Measurements from ENCODE around the gene DIDO1. TPM values are rescaled to one million over a fixed set of nuclear protein-coding genes. Genes with fewer than 3 reads are reported as not detected.

Gene DIDO1
- total RNA-seq, 1 experiment from 2014 or later, result 77.1 TPM

- no peak for DNase-seq
- peaks cover 13% of the 10 kb centered on the region for H3K27me3 Mint-ChIP-seq (ENCODE audit: unreplicated experiment)
- H3K4me3 Mint-ChIP-seq (ENCODE audit: low read depth, unreplicated experiment), result peak overlapping the region; percentile 55
- H3K36me3 Mint-ChIP-seq (ENCODE audit: insufficient read depth, unreplicated experiment), result peaks cover 8% of the 10 kb centered on the region
- BruUV-seq (replicated peaks), result no TSS peak
- CTCF ChIA-PET, result interaction anchor here (0.9 to 1.5 kb wide), 3 partner anchors 8 to 31 kb away, joined by 3 to 6 read pairs (median 3); partner anchors contain the start of gene TCFL5
- H3K9me3 Mint-ChIP-seq (ENCODE audit: low read depth, unreplicated experiment), result no peaks in the 10 kb centered on the region
- TF ChIP-seq, protein P1, sequence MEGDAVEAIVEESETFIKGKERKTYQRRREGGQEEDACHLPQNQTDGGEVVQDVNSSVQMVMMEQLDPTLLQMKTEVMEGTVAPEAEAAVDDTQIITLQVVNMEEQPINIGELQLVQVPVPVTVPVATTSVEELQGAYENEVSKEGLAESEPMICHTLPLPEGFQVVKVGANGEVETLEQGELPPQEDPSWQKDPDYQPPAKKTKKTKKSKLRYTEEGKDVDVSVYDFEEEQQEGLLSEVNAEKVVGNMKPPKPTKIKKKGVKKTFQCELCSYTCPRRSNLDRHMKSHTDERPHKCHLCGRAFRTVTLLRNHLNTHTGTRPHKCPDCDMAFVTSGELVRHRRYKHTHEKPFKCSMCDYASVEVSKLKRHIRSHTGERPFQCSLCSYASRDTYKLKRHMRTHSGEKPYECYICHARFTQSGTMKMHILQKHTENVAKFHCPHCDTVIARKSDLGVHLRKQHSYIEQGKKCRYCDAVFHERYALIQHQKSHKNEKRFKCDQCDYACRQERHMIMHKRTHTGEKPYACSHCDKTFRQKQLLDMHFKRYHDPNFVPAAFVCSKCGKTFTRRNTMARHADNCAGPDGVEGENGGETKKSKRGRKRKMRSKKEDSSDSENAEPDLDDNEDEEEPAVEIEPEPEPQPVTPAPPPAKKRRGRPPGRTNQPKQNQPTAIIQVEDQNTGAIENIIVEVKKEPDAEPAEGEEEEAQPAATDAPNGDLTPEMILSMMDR (IDR thresholded peaks at IDR 0.05; ENCODE audit: unreplicated experiment), result no peak
- peaks cover 22% of the 10 kb centered on the region for H3K4me1 Mint-ChIP-seq (ENCODE audit: low read depth, unreplicated experiment)
- intact Hi-C loops (cut with micrococcal nuclease; ENCODE audit: unreplicated experiment), result no loop called here
- H3K27ac Mint-ChIP-seq (ENCODE audit: unreplicated experiment), result no peak overlapping the region
Measured at GRCh38 chr20:62830821-62831220, 95.5 kb downstream of the DIDO1 start.

DNA sequence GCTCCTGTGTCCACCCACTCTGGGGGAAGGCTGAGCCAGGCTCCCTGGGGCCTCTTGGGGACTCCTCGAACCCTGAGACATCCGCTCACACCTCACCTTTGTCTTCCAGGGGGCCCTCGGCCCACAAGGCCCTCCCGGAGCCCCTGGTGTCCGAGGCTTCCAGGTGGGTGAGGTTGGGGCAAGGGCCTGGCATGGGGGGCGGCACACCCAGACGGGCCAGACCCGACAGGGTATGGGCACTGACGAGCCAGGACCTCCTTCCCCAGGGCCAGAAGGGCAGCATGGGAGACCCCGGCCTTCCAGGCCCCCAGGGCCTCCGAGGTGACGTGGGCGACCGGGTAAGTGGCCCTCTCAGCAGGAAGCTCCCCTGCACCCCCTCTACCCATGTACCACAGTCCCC lies 96.1 kb downstream of the DIDO1 start:
- Mint-ChIP-seq H3K4me1 (ENCODE audit: low read depth, unreplicated experiment) (peaks cover 22% of the 10 kb centered on the region), H3K27ac (ENCODE audit: unreplicated experiment) (no peak overlapping the region), H3K9me3 (ENCODE audit: low read depth, unreplicated experiment) (no peaks in the 10 kb centered on the region), H3K36me3 (ENCODE audit: insufficient read depth, unreplicated experiment) (peaks cover 9% of the 10 kb centered on the region), H3K4me3 (ENCODE audit: low read depth, unreplicated experiment) (no peak overlapping the region), H3K27me3 (ENCODE audit: unreplicated experiment) (peaks cover 8% of the 10 kb centered on the region)
- no peak for DNase-seq
- TF ChIP-seq, protein P1 (IDR thresholded peaks at IDR 0.05; ENCODE audit: unreplicated experiment), result no peak
- CTCF ChIA-PET, result interaction anchor here (1.5 kb wide), 1 partner anchor 32 kb away, joined by 6 read pairs; the partner anchor contains the start of gene TCFL5
- no TSS peak for BruUV-seq (replicated peaks)
- intact Hi-C loops (cut with micrococcal nuclease; ENCODE audit: unreplicated experiment), result no loop called here

DNA sequence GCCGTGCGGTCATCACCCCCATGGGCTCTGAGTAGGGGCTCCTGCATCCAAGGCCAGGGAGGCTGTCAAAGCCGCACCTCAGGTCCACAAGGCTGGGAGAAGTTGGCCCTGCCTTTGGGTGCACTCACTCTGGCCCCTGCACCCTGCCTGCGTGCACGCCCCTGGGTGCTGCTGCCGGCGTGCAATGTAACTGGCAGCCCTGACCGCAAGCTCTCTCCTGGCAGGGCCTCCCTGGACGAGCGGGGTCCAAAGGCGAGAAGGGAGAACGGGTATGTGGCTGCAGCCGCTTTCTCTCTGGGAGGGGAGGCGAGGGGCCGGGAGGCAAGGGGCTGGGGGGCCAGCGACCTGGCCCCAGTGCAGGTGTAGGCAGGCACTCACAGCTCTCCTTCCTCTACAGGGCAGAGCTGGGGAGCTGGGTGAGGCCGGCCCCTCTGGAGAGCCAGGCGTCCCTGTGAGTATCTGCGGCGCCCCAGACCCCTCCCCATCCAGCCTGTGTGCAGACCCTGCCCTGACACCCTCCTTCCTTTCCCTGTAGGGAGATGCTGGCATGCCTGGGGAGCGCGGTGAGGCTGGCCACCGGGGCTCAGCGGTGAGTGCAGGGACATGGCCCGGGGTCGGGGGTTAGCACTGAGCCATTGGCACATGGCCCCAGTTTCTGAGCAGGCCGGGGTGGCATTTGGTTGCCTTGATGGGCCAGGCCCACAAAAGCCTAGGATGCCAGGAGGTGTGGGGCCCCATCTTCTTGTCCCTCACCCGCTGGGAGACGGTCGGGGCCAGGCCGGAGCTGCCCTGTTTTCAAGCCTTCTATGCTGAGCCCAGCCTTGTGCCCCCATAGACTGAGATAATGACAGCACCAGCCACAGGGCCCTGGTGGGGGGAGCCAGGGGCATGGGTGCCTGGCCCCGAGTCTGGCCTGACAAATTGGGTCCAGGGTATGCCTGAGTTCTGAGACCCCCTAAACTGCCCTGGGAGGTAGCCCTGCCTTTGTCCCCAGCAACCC lies 96.8 kb downstream of the DIDO1 start:
- intact Hi-C loops (cut with micrococcal nuclease; ENCODE audit: unreplicated experiment), result no loop called here
- CTCF ChIA-PET, result interaction anchor here (1.5 kb wide), 1 partner anchor 32 kb away, joined by 6 read pairs; the partner anchor contains the start of gene TCFL5
- TF ChIP-seq, protein P1 (IDR thresholded peaks at IDR 0.05; ENCODE audit: unreplicated experiment), result no peak

GRCh38 chr20:62828511-62829230 lies 97.6 kb downstream of the DIDO1 start:
- H3K27me3 Mint-ChIP-seq (ENCODE audit: unreplicated experiment), result no peaks in the 10 kb centered on the region
- no peak overlapping the region for H3K4me3 Mint-ChIP-seq (ENCODE audit: low read depth, unreplicated experiment)
- TF ChIP-seq, protein P1 (IDR thresholded peaks at IDR 0.05; ENCODE audit: unreplicated experiment), result no peak
- CTCF ChIA-PET, result no interaction called here
- no peak overlapping the region for H3K27ac Mint-ChIP-seq (ENCODE audit: unreplicated experiment)
- H3K36me3 Mint-ChIP-seq (ENCODE audit: insufficient read depth, unreplicated experiment), result peaks cover 18% of the 10 kb centered on the region
- intact Hi-C loops (cut with micrococcal nuclease; ENCODE audit: unreplicated experiment), result no loop called here
- BruUV-seq (replicated peaks), result no TSS peak
- peaks cover 22% of the 10 kb centered on the region for H3K4me1 Mint-ChIP-seq (ENCODE audit: low read depth, unreplicated experiment)
- DNase-seq, result no peak
- no peaks in the 10 kb centered on the region for H3K9me3 Mint-ChIP-seq (ENCODE audit: low read depth, unreplicated experiment)

More for the DNA sequence above, 96.8 kb downstream of the DIDO1 start:
- no TSS peak for BruUV-seq (replicated peaks)
- Mint-ChIP-seq H3K27ac (ENCODE audit: unreplicated experiment) (no peak overlapping the region), H3K9me3 (ENCODE audit: low read depth, unreplicated experiment) (no peaks in the 10 kb centered on the region), H3K4me1 (ENCODE audit: low read depth, unreplicated experiment) (peaks cover 22% of the 10 kb centered on the region), H3K27me3 (ENCODE audit: unreplicated experiment) (peaks cover under 1% of the 10 kb centered on the region), H3K4me3 (ENCODE audit: low read depth, unreplicated experiment) (no peak overlapping the region), H3K36me3 (ENCODE audit: insufficient read depth, unreplicated experiment) (peaks cover 16% of the 10 kb centered on the region)
- DNase-seq, result no peak

Data from Calu3 (cell line).